OCI-LY3 (cell line): ENCODE results near the gene POU2AF1.

ENCODE experiments used
- H2AFZ ChIP-seq: fragments of 200-600, 300-600 bp; shearing (Covaris generic); 2 replicates; pipeline ENCODE4 v1.6.0; 2014; ENCODE audit warnings: antibody characterized with exemption, low read depth, low read length
- H3K27ac ChIP-seq: fragments of 200-600, 300-600 bp; sonication (generic); 2 replicates; pipeline ENCODE4 v1.5.1; 2014; ENCODE audit warnings: mild to moderate bottlenecking, low read length, moderate library complexity, mixed read lengths
- H3K27me3 ChIP-seq: fragments of 200-600, 300-600 bp; sonication (generic); 2 replicates; pipeline ENCODE4 v1.6.1; 2014; ENCODE audit warnings: low read depth, low read length, mixed read lengths
- H3K36me3 ChIP-seq: fragments of 200-600, 300-600 bp; sonication (generic); replicated peaks from 2 replicates; pipeline ENCODE3; 2014; ENCODE audit warnings: low read depth, low read length, mixed read lengths
- H3K4me1 ChIP-seq: fragments of 300-600, 200-600 bp; sonication (generic); 2 replicates; pipeline ENCODE4 v1.6.1; 2014; ENCODE audit warnings: low read length, mixed read lengths
- H3K4me2 ChIP-seq: fragments of 200-600, 300-600 bp; sonication (generic); 2 replicates; pipeline ENCODE4 v1.6.1; 2014; ENCODE audit warnings: low read length, mixed read lengths
- H3K4me3 ChIP-seq: fragments of 300-600, 200-600 bp; sonication (generic); 2 replicates; pipeline ENCODE4 v1.5.1; 2014; ENCODE audit warnings: antibody characterized with exemption, mild to moderate bottlenecking, low read length, moderate library complexity
- H3K79me2 ChIP-seq: fragments of 300-600, 200-600 bp; shearing (Covaris generic); 2 replicates; pipeline ENCODE4 v1.6.1; 2014; ENCODE audit warnings: mild to moderate bottlenecking, low read length, mixed read lengths
- H3K9ac ChIP-seq: fragments of 300-600, 200-600 bp; shearing (Covaris generic); 2 replicates; pipeline ENCODE4 v1.6.0; 2014; ENCODE audit warnings: mild to moderate bottlenecking, low read length, moderate library complexity
- H3K9me3 ChIP-seq: fragments of 200-600, 300-600 bp; shearing (Covaris generic); 2 replicates; pipeline ENCODE4 v1.6.1; 2014; ENCODE audit warnings: low read length, mixed read lengths; ENCODE audit not compliant: insufficient read depth
- H4K20me1 ChIP-seq: fragments of 200-600, 300-600 bp; sonication (generic); 2 replicates; pipeline ENCODE4 v1.6.1; 2016; ENCODE audit warnings: low read length, mixed read lengths; ENCODE audit not compliant: insufficient read depth
- CTCF ChIP-seq: fragments of 200-600, 300-600 bp; sonication (generic); IDR thresholded peaks from 2 replicates; pipeline ENCODE4 v1.5.1; 2014; ENCODE audit warnings: antibody characterized with exemption, low read length, low read depth
- EZH2phosphoT487 ChIP-seq: fragments of 200-600 bp; shearing (Covaris generic); IDR thresholded peaks from 2 replicates; pipeline ENCODE4 v1.6.1; 2018; ENCODE audit warnings: antibody characterized with exemption, mixed run types, low read depth

Gene POU2AF1

DNA sequence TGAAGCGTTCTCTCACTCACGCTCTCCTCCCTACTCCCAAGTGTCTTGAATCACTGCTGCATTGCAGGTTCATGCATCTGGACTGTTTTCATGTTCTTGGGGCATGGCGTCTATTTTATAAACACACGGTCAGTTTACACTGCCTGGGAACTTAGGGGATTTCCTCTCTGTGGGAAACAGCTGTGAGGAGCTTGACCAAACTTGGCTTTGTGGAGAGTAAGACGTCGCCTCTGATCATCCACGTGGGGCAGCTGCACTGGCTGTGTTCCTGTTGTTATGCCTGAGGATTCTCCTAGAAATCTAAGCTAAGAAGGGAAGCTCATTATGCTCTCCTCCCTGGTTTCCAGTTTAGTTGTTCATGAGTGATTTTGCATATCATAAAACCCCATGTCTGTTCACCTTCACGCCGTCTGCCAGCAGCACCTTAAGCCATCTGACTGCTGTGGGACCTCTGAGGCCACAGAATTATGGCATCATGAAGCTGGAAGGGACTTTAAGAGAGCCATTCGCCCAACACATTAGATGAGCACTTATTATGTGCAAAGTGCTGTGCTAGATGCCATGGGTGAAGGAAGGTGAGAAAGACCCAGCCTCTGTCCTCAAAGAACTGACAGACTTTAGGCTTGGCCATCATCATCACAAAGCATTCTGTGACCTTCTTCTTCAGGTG is 38.8 kb upstream of the POU2AF1 start:
- Histone ChIP-seq H3K36me3 (peaks cover 4% of the 10 kb centered on the region), H3K4me2 (peak overlapping the region; percentile 63), H3K4me3 (peak overlapping the region; percentile 51), H3K27ac (peak overlapping the region; percentile 99), H3K79me2 (peaks cover 34% of the 10 kb centered on the region), H3K9me3 (peaks cover 41% of the 10 kb centered on the region; the same call in 1 of the 2 replicates), H2AFZ (no peak overlapping the region), H3K4me1 (peaks cover 100% of the 10 kb centered on the region), H4K20me1 (no peaks in the 10 kb centered on the region), H3K27me3 (no peaks in the 10 kb centered on the region), H3K9ac (peak overlapping the region; percentile 96)
- no peak for TF ChIP-seq CTCF
- TF ChIP-seq EZH2phosphoT487 = no peak

DNA sequence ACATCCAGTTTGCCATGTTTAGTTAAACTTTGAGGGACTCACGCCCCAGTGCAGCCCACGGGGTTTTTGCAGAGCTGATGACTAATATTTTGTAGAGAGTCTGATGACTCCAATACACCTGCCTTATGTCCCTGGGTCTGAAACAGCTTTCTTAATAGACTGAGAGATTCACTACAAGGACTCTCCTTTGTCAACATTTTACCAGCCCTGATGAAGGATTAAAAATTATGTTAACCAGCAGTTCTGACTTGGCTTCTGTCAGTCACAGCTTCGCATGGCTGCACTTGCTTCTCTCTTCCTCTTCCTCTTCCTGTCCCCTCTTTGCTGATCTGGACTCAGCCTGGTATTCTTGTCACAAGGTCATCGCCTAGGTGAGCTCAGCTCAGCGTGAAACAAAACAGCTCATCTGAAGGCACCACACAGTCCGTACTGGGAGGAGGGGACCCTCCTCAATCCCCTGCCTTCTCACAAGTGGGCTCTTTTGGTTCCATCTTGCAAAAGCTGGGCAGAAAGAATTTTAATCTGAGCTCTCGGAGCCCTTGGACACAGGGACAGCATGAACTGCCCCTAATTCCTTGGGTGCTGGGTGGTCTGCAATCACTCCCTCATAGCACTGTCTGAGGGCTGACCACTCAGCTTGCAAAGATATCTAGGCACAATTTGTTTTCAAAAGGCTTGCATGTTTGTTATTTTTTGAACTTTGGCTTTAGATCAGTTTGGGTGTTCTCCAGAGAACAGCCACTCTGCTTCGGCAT is 38.1 kb upstream of the POU2AF1 start:
- Histone ChIP-seq H3K4me1 (peaks cover 100% of the 10 kb centered on the region), H3K27me3 (no peaks in the 10 kb centered on the region), H3K36me3 (peaks cover 4% of the 10 kb centered on the region), H3K79me2 (peaks cover 34% of the 10 kb centered on the region), H4K20me1 (no peaks in the 10 kb centered on the region), H3K9me3 (peaks cover 41% of the 10 kb centered on the region; the same call in 1 of the 2 replicates), H3K4me3 (peak overlapping the region; percentile 51), H3K27ac (peak overlapping the region; percentile 99), H3K4me2 (peak overlapping the region; percentile 64), H3K9ac (peak overlapping the region; percentile 96), H2AFZ (no peak overlapping the region)
- TF ChIP-seq CTCF (no peak), EZH2phosphoT487 (no peak)

- Histone ChIP-seq H3K36me3 (peaks cover 4% of the 10 kb centered on the region), H3K4me3 (peak overlapping the region; percentile 33), H3K27me3 (no peaks in the 10 kb centered on the region), H3K9me3 (peaks cover 41% of the 10 kb centered on the region; the same call in 1 of the 2 replicates), H3K79me2 (peaks cover 34% of the 10 kb centered on the region), H2AFZ (no peak overlapping the region), H4K20me1 (no peaks in the 10 kb centered on the region), H3K4me1 (peaks cover 100% of the 10 kb centered on the region), H3K27ac (peak overlapping the region; percentile 99), H3K9ac (peak overlapping the region; percentile 96), H3K4me2 (peak overlapping the region; percentile 64)
- TF ChIP-seq EZH2phosphoT487 (no peak), CTCF (no peak)
Observed at GRCh38 chr11:111416231-111416960, 37.3 kb upstream of the POU2AF1 start.

- H3K9ac ChIP-seq = peak overlapping the region; percentile 96
- peaks cover 100% of the 10 kb centered on the region for H3K4me1 ChIP-seq
- peak overlapping the region; percentile 64 for H3K4me2 ChIP-seq
- H3K79me2 ChIP-seq = peaks cover 34% of the 10 kb centered on the region
- no peaks in the 10 kb centered on the region for H3K27me3 ChIP-seq
- no peaks in the 10 kb centered on the region for H3K36me3 ChIP-seq
- no peaks in the 10 kb centered on the region for H4K20me1 ChIP-seq
- H2AFZ ChIP-seq = no peak overlapping the region
- H3K4me3 ChIP-seq = peak overlapping the region; percentile 33; the same call in 1 of the 2 replicates
- peak overlapping the region; percentile 99 for H3K27ac ChIP-seq
- H3K9me3 ChIP-seq = peaks cover 41% of the 10 kb centered on the region; the same call in 1 of the 2 replicates
- TF ChIP-seq EZH2phosphoT487 = no peak
- no peak for TF ChIP-seq CTCF
Observed at GRCh38 chr11:111414936-111415335, 35.9 kb upstream of the POU2AF1 start.
